ENCODE results near the gene TMEM213.
A peak's percentile ranks its signal among the peaks of the same experiment; 100 is the strongest.

The TMEM213 gene

GRCh38 chr7:138878051-138878450, 80.3 kb downstream of the TMEM213 start:
- no peak for DNase-seq

GRCh38 chr7:138878856-138879255, 81.1 kb downstream of the TMEM213 start:
- no peak for DNase-seq

GRCh38 chr7:138879356-138879755, 81.6 kb downstream of the TMEM213 start:
- DNase-seq: no peak

- DNase-seq: no peak
Observed at GRCh38 chr7:138880881-138881578, 83.2 kb downstream of the TMEM213 start.

- DNase-seq: no peak
Observed at GRCh38 chr7:138881579-138882188, 83.9 kb downstream of the TMEM213 start.

- no peak for DNase-seq
Observed at GRCh38 chr7:138882249-138882648, 84.5 kb downstream of the TMEM213 start.

GRCh38 chr7:138885383-138886147, 87.8 kb downstream of the TMEM213 start:
- DNase-seq: no peak

GRCh38 chr7:138886501-138886917, 88.7 kb downstream of the TMEM213 start:
- DNase-seq: peak; percentile 82

GRCh38 chr7:138887085-138887710, 89.4 kb downstream of the TMEM213 start:
- no peak for DNase-seq

Measured in CD4-positive, alpha-beta T cell treated with Interleukin-21 for 1 hour (primary cell).